T-helper 17 cell (primary cell): ENCODE data around the gene NKX2-3. TPM values are rescaled to one million over a fixed set of nuclear protein-coding genes. Genes with fewer than 3 reads are reported as not detected.

Source experiments
- ATAC-seq: fragments of 150-1000 bp; cut with Tn5 transposase; 2 replicates; pipeline ENCODE4 v1.10.0; 2021; ENCODE audit warnings: mild to moderate bottlenecking, moderate library complexity
- DNase-seq, 3 donors: peaks; one replicate each; pipeline versions ENCODE4 v3.0.0 to v3.0.0-alpha.2; 2020 to 2021
- H3K9me3 ChIP-seq: one replicate; pipeline ENCODE4 v1.7.0; 2013; ENCODE audit warnings: low read length, mild to moderate bottlenecking; ENCODE audit not compliant: control insufficient read depth, poor library complexity, severe bottlenecking
- H3K27ac Mint-ChIP-seq: one replicate; pipeline ENCODE4 v1.8.0; 2022; ENCODE audit warnings: mild to moderate bottlenecking, moderate library complexity, mixed read lengths
- H3K27me3 Mint-ChIP-seq: one replicate; pipeline ENCODE4 v1.8.0; 2022; ENCODE audit warnings: mixed read lengths
- H3K36me3 Mint-ChIP-seq: one replicate; pipeline ENCODE4 v1.8.0; 2022; ENCODE audit warnings: low read depth, mixed read lengths
- H3K4me1 Mint-ChIP-seq: one replicate; pipeline ENCODE4 v1.8.0; 2022; ENCODE audit warnings: mild to moderate bottlenecking, mixed read lengths
- H3K4me3 Mint-ChIP-seq: one replicate; pipeline ENCODE4 v1.8.0; 2022; ENCODE audit warnings: mild to moderate bottlenecking, moderate library complexity, mixed read lengths
- total RNA-seq, 4 donors: library from RNA in 2 of 4; stranded (reverse) in 2 of 4; gene quantifications; one replicate each; pipeline ENCODE4 v1.2.3 and lab custom pipeline; 2022 to 2026

Gene NKX2-3
- total RNA-seq, 2 donors from 2014 or later: not detected

- Mint-ChIP-seq H3K36me3 (peaks cover 10% of the 10 kb centered on the region), H3K27me3 (peaks cover 90% of the 10 kb centered on the region), H3K27ac (no peak overlapping the region), H3K4me1 (peaks cover 19% of the 10 kb centered on the region), H3K4me3 (peak overlapping the region; percentile 80)
- ATAC-seq: no peak
- no peaks in the 10 kb centered on the region for H3K9me3 ChIP-seq
- DNase-seq: no peak
Measured at GRCh38 chr10:99530108-99531025, 2.4 kb upstream of the NKX2-3 start.

- ATAC-seq: no peak
- no peak for DNase-seq
- no peak overlapping the region for H3K27ac Mint-ChIP-seq
- H3K9me3 ChIP-seq: no peaks in the 10 kb centered on the region
- H3K27me3 Mint-ChIP-seq: peaks cover 89% of the 10 kb centered on the region
- peaks cover 10% of the 10 kb centered on the region for H3K36me3 Mint-ChIP-seq
- no peak overlapping the region for H3K4me3 Mint-ChIP-seq
- peaks cover 19% of the 10 kb centered on the region for H3K4me1 Mint-ChIP-seq
Measured at GRCh38 chr10:99531026-99531695, 1.6 kb upstream of the NKX2-3 start.

- no peaks in the 10 kb centered on the region for H3K9me3 ChIP-seq
- no peak for ATAC-seq
- Mint-ChIP-seq H3K4me3 (peak overlapping the region; percentile 31), H3K36me3 (peaks cover 7% of the 10 kb centered on the region), H3K27me3 (peaks cover 89% of the 10 kb centered on the region), H3K4me1 (peaks cover 24% of the 10 kb centered on the region), H3K27ac (no peak overlapping the region)
- no peak for DNase-seq
Measured at GRCh38 chr10:99531696-99532593, 797 bp upstream of the NKX2-3 start.

GRCh38 chr10:99533496-99534449 lies 1.0 kb downstream of the NKX2-3 start:
- ATAC-seq: no peak
- Mint-ChIP-seq H3K4me1 (peaks cover 24% of the 10 kb centered on the region), H3K27ac (no peak overlapping the region), H3K4me3 (peak overlapping the region; percentile 45), H3K27me3 (peaks cover 90% of the 10 kb centered on the region), H3K36me3 (peaks cover 6% of the 10 kb centered on the region)
- H3K9me3 ChIP-seq: no peaks in the 10 kb centered on the region
- DNase-seq: no peak

GRCh38 chr10:99534450-99534938 lies 1.8 kb downstream of the NKX2-3 start:
- Mint-ChIP-seq H3K36me3 (peaks cover 6% of the 10 kb centered on the region), H3K27me3 (peaks cover 90% of the 10 kb centered on the region), H3K4me1 (peaks cover 22% of the 10 kb centered on the region), H3K4me3 (peak overlapping the region; percentile 45), H3K27ac (no peak overlapping the region)
- ATAC-seq (no peak), DNase-seq (no peak)
- no peaks in the 10 kb centered on the region for H3K9me3 ChIP-seq

GRCh38 chr10:99534939-99535763 lies 2.4 kb downstream of the NKX2-3 start:
- H3K9me3 ChIP-seq: no peaks in the 10 kb centered on the region
- peaks cover 17% of the 10 kb centered on the region for H3K4me1 Mint-ChIP-seq
- DNase-seq: no peak
- peak; percentile 39 for ATAC-seq
- H3K4me3 Mint-ChIP-seq: peak overlapping the region; percentile 45
- peaks cover 3% of the 10 kb centered on the region for H3K36me3 Mint-ChIP-seq
- no peak overlapping the region for H3K27ac Mint-ChIP-seq
- H3K27me3 Mint-ChIP-seq: peaks cover 90% of the 10 kb centered on the region

- peaks cover 3% of the 10 kb centered on the region for H3K36me3 Mint-ChIP-seq
- no peak overlapping the region for H3K27ac Mint-ChIP-seq
- peaks cover 13% of the 10 kb centered on the region for H3K4me1 Mint-ChIP-seq
- DNase-seq (no peak), ATAC-seq (no peak)
- peaks cover 86% of the 10 kb centered on the region for H3K27me3 Mint-ChIP-seq
- H3K4me3 Mint-ChIP-seq: peak overlapping the region; percentile 12
- no peaks in the 10 kb centered on the region for H3K9me3 ChIP-seq
Measured at GRCh38 chr10:99535764-99536337, 3.1 kb downstream of the NKX2-3 start.

GRCh38 chr10:99536338-99537085 lies 3.8 kb downstream of the NKX2-3 start:
- peaks cover 13% of the 10 kb centered on the region for H3K4me1 Mint-ChIP-seq
- ATAC-seq: no peak

GRCh38 chr10:99537086-99537988 lies 4.6 kb downstream of the NKX2-3 start:
- Mint-ChIP-seq H3K27ac (no peak overlapping the region), H3K4me1 (peaks cover 13% of the 10 kb centered on the region), H3K4me3 (no peak overlapping the region), H3K36me3 (peaks cover 3% of the 10 kb centered on the region), H3K27me3 (peaks cover 81% of the 10 kb centered on the region)
- no peak for DNase-seq
- no peaks in the 10 kb centered on the region for H3K9me3 ChIP-seq
- ATAC-seq: no peak

More at GRCh38 chr10:99536338-99537085, 3.8 kb downstream of the NKX2-3 start:
- no peak for DNase-seq
- H3K36me3 Mint-ChIP-seq: peaks cover 3% of the 10 kb centered on the region
- peak overlapping the region; percentile 12 for H3K4me3 Mint-ChIP-seq
- H3K27me3 Mint-ChIP-seq: peaks cover 84% of the 10 kb centered on the region
- H3K9me3 ChIP-seq: no peaks in the 10 kb centered on the region
- no peak overlapping the region for H3K27ac Mint-ChIP-seq
